Measurements from ENCODE around the gene UBE4A.
A peak's percentile ranks its signal among the peaks of the same experiment; 100 is the strongest.

Gene UBE4A

GRCh38 chr11:118341815-118342489 is 17.4 kb upstream of the UBE4A start:
- DNase-seq (ENCODE audit: low read depth in 2 of 3, low spot score in 2 of 3), result no peak

GRCh38 chr11:118342503-118343161 is 16.8 kb upstream of the UBE4A start, which contains the start of gene CD3D:
Gene CD3D (minus strand): TSS chr11:118342705. CDS start chr11:118342607, 98 bp downstream.
- peak in 1 of 3 experiments; percentile 36 for DNase-seq (ENCODE audit: low read depth in 2 of 3, low spot score in 2 of 3)

GRCh38 chr11:118343248-118343647 is 16.2 kb upstream of the UBE4A start:
- no peak for DNase-seq (ENCODE audit: low read depth in 2 of 3, low spot score in 2 of 3)

GRCh38 chr11:118343981-118344515 is 15.4 kb upstream of the UBE4A start, which contains the start of gene CD3G:
Gene CD3G (plus strand): TSS chr11:118344344. CDS start chr11:118344424, 80 bp downstream.
- peak in 2 of 3 experiments; percentile 31 to 44 for DNase-seq (ENCODE audit: low read depth in 2 of 3, low spot score in 2 of 3)

- DNase-seq (ENCODE audit: low read depth in 2 of 3, low spot score in 2 of 3), result no peak
Measured at GRCh38 chr11:118349475-118349874, 9.9 kb upstream of the UBE4A start.

- DNase-seq (ENCODE audit: low read depth in 2 of 3, low spot score in 2 of 3), result no peak
Measured at GRCh38 chr11:118353084-118353710, 6.2 kb upstream of the UBE4A start.

GRCh38 chr11:118358071-118358470 is 1.3 kb upstream of the UBE4A start:
- no peak for DNase-seq (ENCODE audit: low read depth in 2 of 3, low spot score in 2 of 3)

- no peak for DNase-seq (ENCODE audit: low read depth in 2 of 3, low spot score in 2 of 3)
Measured at GRCh38 chr11:118364956-118365615, 5.7 kb downstream of the UBE4A start.

GRCh38 chr11:118366287-118366686 is 6.9 kb downstream of the UBE4A start:
- no peak for DNase-seq (ENCODE audit: low read depth in 2 of 3, low spot score in 2 of 3)

GRCh38 chr11:118370774-118371173 is 11.4 kb downstream of the UBE4A start:
- no peak for DNase-seq (ENCODE audit: low read depth in 2 of 3, low spot score in 2 of 3)

- DNase-seq (ENCODE audit: low read depth in 2 of 3, low spot score in 2 of 3), result no peak
Measured at GRCh38 chr11:118373263-118373662, 13.9 kb downstream of the UBE4A start.

- DNase-seq (ENCODE audit: low read depth in 2 of 3, low spot score in 2 of 3), result no peak
Measured at GRCh38 chr11:118373871-118374270, 14.5 kb downstream of the UBE4A start.

- no peak for DNase-seq (ENCODE audit: low read depth in 2 of 3, low spot score in 2 of 3)
Measured at GRCh38 chr11:118374729-118375128, 15.3 kb downstream of the UBE4A start.

- no peak for DNase-seq (ENCODE audit: low read depth in 2 of 3, low spot score in 2 of 3)
Measured at GRCh38 chr11:118375978-118376377, 16.6 kb downstream of the UBE4A start.

- no peak for DNase-seq (ENCODE audit: low read depth in 2 of 3, low spot score in 2 of 3)
Measured at GRCh38 chr11:118379497-118379896, 20.1 kb downstream of the UBE4A start.

- DNase-seq (ENCODE audit: low read depth in 2 of 3, low spot score in 2 of 3), result no peak
Measured at GRCh38 chr11:118380571-118380970, 21.2 kb downstream of the UBE4A start.

- no peak for DNase-seq (ENCODE audit: low read depth in 2 of 3, low spot score in 2 of 3)
Measured at GRCh38 chr11:118382954-118383353, 23.6 kb downstream of the UBE4A start.

GRCh38 chr11:118383657-118384056 is 24.3 kb downstream of the UBE4A start:
- no peak for DNase-seq (ENCODE audit: low read depth in 2 of 3, low spot score in 2 of 3)

GRCh38 chr11:118396097-118396501 is 36.7 kb downstream of the UBE4A start:
- no peak for DNase-seq (ENCODE audit: low read depth in 2 of 3, low spot score in 2 of 3)

GRCh38 chr11:118397448-118397847 is 38.0 kb downstream of the UBE4A start:
- no peak for DNase-seq (ENCODE audit: low read depth in 2 of 3, low spot score in 2 of 3)

All from activated CD8-positive, alpha-beta memory T cell treated with anti-CD3 and anti-CD28 coated beads for 48 hours (primary cell).